GM12878 (cell line): ENCODE measurements around the gene VAV2. TPM values are rescaled to one million over a fixed set of nuclear protein-coding genes. Genes with fewer than 3 reads are reported as not detected.

Source experiments
- ATAC-seq: fragments of 200-7000 bp; cut with Tn5 transposase; 3 replicates; pipeline ENCODE4 v1.9.1; 2020; ENCODE audit warnings: mild to moderate bottlenecking, moderate library complexity
- BruUV-seq: library from RNA; stranded (reverse); fragments of 400-500 nt; replicated peaks from 2 replicates; lab custom pipeline; 2021; lab: Mats Ljungman, UMichigan
- CTCF ChIA-PET: fragments of 300-600 bp; sonication (Branson Sonifier 250); formaldehyde crosslinking; extraction: SDS; loops from one replicate; lab custom pipeline; 2021; ENCODE audit warnings: inconsistent platforms; lab: Yijun Ruan, JAX
- POLR2A ChIA-PET: fragments of 350-600 bp; formaldehyde crosslinking; extraction: SDS; loops from one replicate; lab custom pipeline; 2021; ENCODE audit warnings: inconsistent platforms; lab: Charles Lee
- RAD21 ChIA-PET: fragments of 300-600 bp; sonication (Branson Sonifier 250); formaldehyde crosslinking; loops from one replicate; lab custom pipeline; 2023; ENCODE audit warnings: antibody characterized with exemption; ENCODE audit not compliant: unreplicated experiment; lab: Charles Lee
- SMC1A ChIA-PET: fragments of 300-600 bp; sonication (Branson Sonifier 250); formaldehyde crosslinking; loops from one replicate; lab custom pipeline; 2023; ENCODE audit not compliant: unreplicated experiment, uncharacterized antibody; lab: Charles Lee
- DNase-seq: peaks from one replicate; pipeline ENCODE4 v3.0.0-alpha.2; 2011; ENCODE audit warnings: low read depth, low spot score
- FAIRE-seq: peaks from 3 replicates; lab custom pipeline; 2011; peaks lifted over from hg19 to GRCh38; lab: Jason Lieb, UNC
- H2AFZ ChIP-seq: 2 replicates; pipeline ENCODE4 v1.6.0; 2011; ENCODE audit warnings: low read depth, low read length, control low read depth; ENCODE audit not compliant: control insufficient read depth
- H3K27ac ChIP-seq: 2 replicates; pipeline ENCODE4 v1.5.1; 2011; ENCODE audit warnings: control low read depth; ENCODE audit not compliant: control insufficient read depth, insufficient read depth
- H3K27me3 ChIP-seq, 2 experiments: replicated peaks in 1 of 2; 2 replicates each; pipeline versions ENCODE4 v1.6.0 to v1.6.1; 2011; ENCODE audit warnings: low read length in 1 of 2; ENCODE audit not compliant: control insufficient read depth in 2 of 2, insufficient read depth in 2 of 2
- H3K36me3 ChIP-seq, 2 experiments: 2 replicates each; pipeline ENCODE4 v1.5.1; 2011; ENCODE audit warnings: low read length in 1 of 2; ENCODE audit not compliant: control insufficient read depth in 2 of 2, insufficient read depth in 2 of 2
- H3K4me1 ChIP-seq: 2 replicates; pipeline ENCODE4 v1.6.1; 2011; ENCODE audit warnings: mild to moderate bottlenecking, low read length, moderate library complexity, mixed read lengths; ENCODE audit not compliant: control insufficient read depth, insufficient read depth
- H3K4me2 ChIP-seq: 2 replicates; pipeline ENCODE4 v1.6.0; 2011; ENCODE audit warnings: control low read depth; ENCODE audit not compliant: control insufficient read depth, insufficient read depth
- H3K4me3 ChIP-seq: fragments of 200-600 bp; sonication (generic); 2 replicates; pipeline ENCODE4 v1.5.1; 2016
- H3K79me2 ChIP-seq: 2 replicates; pipeline ENCODE4 v1.6.0; 2011; ENCODE audit warnings: low read length; ENCODE audit not compliant: control insufficient read depth, insufficient read depth
- H3K9ac ChIP-seq: 2 replicates; pipeline ENCODE4 v1.8.0; 2011; ENCODE audit warnings: low read length, control low read depth, mixed read lengths; ENCODE audit not compliant: control insufficient read depth, insufficient read depth
- H3K9me3 ChIP-seq: replicated peaks from 3 replicates; pipeline ENCODE4 v1.5.1; 2011; ENCODE audit warnings: mild to moderate bottlenecking, low read length; ENCODE audit not compliant: control insufficient read depth, insufficient read depth
- H4K20me1 ChIP-seq: 2 replicates; pipeline ENCODE4 v1.6.0; 2011; ENCODE audit not compliant: control insufficient read depth, insufficient read depth
- BCLAF1 ChIP-seq: fragments of 450-650 bp; IDR thresholded peaks from 2 replicates; pipeline ENCODE4 v1.6.1; 2017; ENCODE audit warnings: antibody characterized with exemption, mild to moderate bottlenecking, moderate library complexity
- HCFC1 ChIP-seq: fragments of 150-350 bp; IDR thresholded peaks from 2 replicates; pipeline ENCODE4 v1.6.1; 2014; ENCODE audit warnings: low read length
- POLR2A ChIP-seq: IDR thresholded peaks from 2 replicates; pipeline ENCODE4 v1.6.1; 2011; ENCODE audit warnings: low read depth, mild to moderate bottlenecking, low read length
- POLR2AphosphoS2 ChIP-seq: IDR thresholded peaks from 2 replicates; pipeline ENCODE4 v1.6.1; 2011; ENCODE audit warnings: low read depth, mild to moderate bottlenecking, low read length, improper control_type of control experiment, moderate library complexity
- SIN3A ChIP-seq: IDR thresholded peaks from 2 replicates; pipeline ENCODE4 v1.6.1; 2012; ENCODE audit warnings: low read depth, low read length, improper control_type of control experiment
- STAT1 ChIP-seq: fragments of 450-650 bp; conservative IDR thresholded peaks from 2 replicates; pipeline ENCODE4 v1.6.1; 2014; ENCODE audit warnings: antibody characterized with exemption, mild to moderate bottlenecking
- TCF7 ChIP-seq: IDR thresholded peaks from 2 replicates; pipeline ENCODE4 v1.6.1; 2014; ENCODE audit warnings: antibody characterized with exemption, borderline replicate concordance
- WGBS: methylation state at CpG from one replicate; pipeline ENCODE4 v1.1.6; 2016; ENCODE audit warnings: low lambda C conversion rate; ENCODE audit not compliant: insufficient replicate concordance, insufficient coverage; ENCODE audit errors: missing lambda C conversion rate; 5-methylcytosine and 5-hydroxymethylcytosine counted together
- in situ Hi-C: fragments of 300-500 bp; cut with MboI; formaldehyde crosslinking; loops from 9 replicates; pipeline ENCODE4 v1.14.3; 2018; ENCODE audit warnings: mixed read lengths
- intact Hi-C: fragments of 100-400 bp; cut with micrococcal nuclease; formaldehyde crosslinking; loops from one replicate; pipeline ENCODE4 v1.14.2; 2022; ENCODE audit not compliant: unreplicated experiment
- polyA plus RNA-seq, 11 experiments: library from polyadenylated mRNA; depleted of rRNA in 4 of 11; unstranded in 6 of 11; stranded (reverse) in 5 of 11; fragments of >200 nt; fragmentation: Nextera tagmentation in 4 of 11; fragmentation: Illumina TruSeq in 1 of 11; extraction: Ambion mirVana in 4 of 11; extraction: Trizol in 1 of 11; gene quantifications; 1 replicate in 1 of 11; 2 replicates in 10 of 11; pipeline versions ENCODE4 v1.2.1 to v1.2.3, GENCODE V29; 2011 to 2016; ENCODE audit warnings: inconsistent platforms in 2 of 11, missing spikeins in 2 of 11, low read depth in 1 of 11
- total RNA-seq, 4 experiments: library from RNA; depleted of rRNA in 3 of 4; stranded (reverse); fragments of >200 nt in 3 of 4; fragmentation: Illumina TruSeq in 1 of 4; extraction: Trizol in 1 of 4; gene quantifications; 2 replicates each; pipeline versions ENCODE4 v1.2.1 to v1.2.3, GENCODE V29; 2013 to 2021
- TF ChIP-seq, protein P1 (sequence below): fragments of 450-650 bp; formaldehyde crosslinking; IDR thresholded peaks from 2 replicates; pipeline ENCODE4 v1.5.0; 2022; ENCODE audit warnings: mild to moderate bottlenecking, missing genetic modification characterization

Gene VAV2
- total and polyA plus RNA-seq, 10 of the 15 experiments (the other 5 are each of a cell fraction or from before 2014, with no cell fraction given) = 0.13 to 43.9 (median 16.9) TPM

- ChIA-PET CTCF (no interaction called here), RAD21 (interaction anchor here (4.9 kb wide), 1 partner anchor 198 kb away, joined by 44 read pairs; no protein-coding TSS in a partner anchor), SMC1A (no interaction called here), POLR2A (no interaction called here)
- ATAC-seq (no peak), FAIRE-seq (no peak), DNase-seq (no peak)
- intact Hi-C loops (loop anchor here (10.0 kb wide), 1 partner anchor 298 kb away; no protein-coding TSS in a partner anchor), in situ Hi-C loops (no loop called here)
- H3K9me3 ChIP-seq = no peaks in the 10 kb centered on the region
- H3K36me3 ChIP-seq = peaks cover 0 to 26% of the 10 kb centered on the region in 2 experiments; a peak in 3 of 4 replicates
- H3K4me3 ChIP-seq = no peak overlapping the region
- no peaks in the 10 kb centered on the region for H4K20me1 ChIP-seq
- BruUV-seq = no TSS peak
- 89% methylated on average over 11 of the region's 11 CpGs for WGBS
- H2AFZ ChIP-seq = no peak overlapping the region
- no peak overlapping the region for H3K4me2 ChIP-seq
- TF ChIP-seq SIN3A (no peak), BCLAF1 (no peak), POLR2A (peak; percentile 22; the same call in 1 of the 2 replicates)
- peaks cover 11% of the 10 kb centered on the region for H3K4me1 ChIP-seq
- no peak overlapping the region for H3K27ac ChIP-seq
- H3K27me3 ChIP-seq = no peaks in the 10 kb centered on the region
- H3K79me2 ChIP-seq = no peaks in the 10 kb centered on the region
- H3K9ac ChIP-seq = no peak overlapping the region
These were observed 195.6 kb downstream of the VAV2 start for GRCh38 chr9:133796562-133796961.

DNA sequence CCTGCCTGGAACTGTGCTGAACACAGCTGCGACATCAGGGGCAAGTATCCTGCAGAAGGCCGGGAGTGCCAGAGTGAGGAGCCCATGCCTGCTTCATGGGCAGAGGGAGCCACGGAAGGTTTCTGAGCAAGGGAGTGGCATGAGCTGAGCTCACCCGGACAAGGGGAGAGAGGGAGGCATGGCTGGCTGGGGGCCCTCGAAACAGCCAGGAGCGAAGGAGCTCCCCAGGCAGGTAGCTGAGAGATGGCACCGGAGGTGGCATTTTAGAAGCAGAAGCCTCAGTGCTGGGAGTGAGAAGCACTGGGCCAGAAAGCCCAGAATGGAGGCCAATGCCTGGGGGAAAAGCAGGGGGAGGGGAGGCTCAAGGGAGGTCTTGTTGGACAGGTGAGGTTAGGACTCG is 197.1 kb downstream of the VAV2 start:
- H3K4me1 ChIP-seq = peaks cover 11% of the 10 kb centered on the region
- BruUV-seq = no TSS peak
- intact Hi-C loops = loop anchor here (10.0 kb wide), 1 partner anchor 300 kb away; no protein-coding TSS in a partner anchor
- FAIRE-seq (no peak), DNase-seq (no peak), ATAC-seq (no peak)
- H3K9me3 ChIP-seq = no peaks in the 10 kb centered on the region
- no peaks in the 10 kb centered on the region for H3K27me3 ChIP-seq
- in situ Hi-C loops = no loop called here
- no peaks in the 10 kb centered on the region for H4K20me1 ChIP-seq
- SMC1A ChIA-PET = interaction anchor here (1.8 kb wide), 1 partner anchor 200 kb away, joined by 7 read pairs; no protein-coding TSS in a partner anchor
- H3K4me2 ChIP-seq = no peak overlapping the region
- RAD21 ChIA-PET = interaction anchor here (4.9 kb wide), 1 partner anchor 199 kb away, joined by 44 read pairs; no protein-coding TSS in a partner anchor
- H3K36me3 ChIP-seq = peaks cover 0 to 25% of the 10 kb centered on the region in 2 experiments; a peak in 3 of 4 replicates
- POLR2A ChIA-PET = interaction anchor here (1.2 kb wide), 1 partner anchor 8 kb away, joined by 3 read pairs; no protein-coding TSS in a partner anchor
- H3K4me3 ChIP-seq = no peak overlapping the region
- H3K27ac ChIP-seq = no peak overlapping the region
- WGBS = 75% methylated on average over 8 of the region's 8 CpGs
- no peak overlapping the region for H3K9ac ChIP-seq
- CTCF ChIA-PET = interaction anchor here (1.0 to 4.5 kb wide), 4 partner anchors 10 to 200 kb away, joined by 3 to 50 read pairs (median 9); no protein-coding TSS in a partner anchor
- no peak overlapping the region for H2AFZ ChIP-seq
- no peaks in the 10 kb centered on the region for H3K79me2 ChIP-seq
- no peak for TF ChIP-seq TCF7
- TF ChIP-seq, protein P1, sequence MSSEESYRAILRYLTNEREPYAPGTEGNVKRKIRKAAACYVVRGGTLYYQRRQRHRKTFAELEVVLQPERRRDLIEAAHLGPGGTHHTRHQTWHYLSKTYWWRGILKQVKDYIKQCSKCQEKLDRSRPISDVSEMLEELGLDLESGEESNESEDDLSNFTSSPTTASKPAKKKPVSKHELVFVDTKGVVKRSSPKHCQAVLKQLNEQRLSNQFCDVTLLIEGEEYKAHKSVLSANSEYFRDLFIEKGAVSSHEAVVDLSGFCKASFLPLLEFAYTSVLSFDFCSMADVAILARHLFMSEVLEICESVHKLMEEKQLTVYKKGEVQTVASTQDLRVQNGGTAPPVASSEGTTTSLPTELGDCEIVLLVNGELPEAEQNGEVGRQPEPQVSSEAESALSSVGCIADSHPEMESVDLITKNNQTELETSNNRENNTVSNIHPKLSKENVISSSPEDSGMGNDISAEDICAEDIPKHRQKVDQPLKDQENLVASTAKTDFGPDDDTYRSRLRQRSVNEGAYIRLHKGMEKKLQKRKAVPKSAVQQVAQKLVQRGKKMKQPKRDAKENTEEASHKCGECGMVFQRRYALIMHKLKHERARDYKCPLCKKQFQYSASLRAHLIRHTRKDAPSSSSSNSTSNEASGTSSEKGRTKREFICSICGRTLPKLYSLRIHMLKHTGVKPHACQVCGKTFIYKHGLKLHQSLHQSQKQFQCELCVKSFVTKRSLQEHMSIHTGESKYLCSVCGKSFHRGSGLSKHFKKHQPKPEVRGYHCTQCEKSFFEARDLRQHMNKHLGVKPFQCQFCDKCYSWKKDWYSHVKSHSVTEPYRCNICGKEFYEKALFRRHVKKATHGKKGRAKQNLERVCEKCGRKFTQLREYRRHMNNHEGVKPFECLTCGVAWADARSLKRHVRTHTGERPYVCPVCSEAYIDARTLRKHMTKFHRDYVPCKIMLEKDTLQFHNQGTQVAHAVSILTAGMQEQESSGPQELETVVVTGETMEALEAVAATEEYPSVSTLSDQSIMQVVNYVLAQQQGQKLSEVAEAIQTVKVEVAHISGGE = no peak
- TF ChIP-seq POLR2AphosphoS2 = no peak
- TF ChIP-seq STAT1 = no peak
- TF ChIP-seq HCFC1 = no peak
